NCI-H2227 (cell line): Measurements from ENCODE around the gene SIDT1.

Source experiments
- DNase-seq: peaks from one replicate; lab custom pipeline; 2025; ENCODE audit not compliant: unreplicated experiment; lab: John Stamatoyannopoulos, UW

SIDT1 gene

GRCh38 chr3:113594066-113594465, 61.7 kb downstream of the SIDT1 start:
- no peak for DNase-seq

GRCh38 chr3:113597596-113598354, 65.4 kb downstream of the SIDT1 start:
- no peak for DNase-seq

DNA sequence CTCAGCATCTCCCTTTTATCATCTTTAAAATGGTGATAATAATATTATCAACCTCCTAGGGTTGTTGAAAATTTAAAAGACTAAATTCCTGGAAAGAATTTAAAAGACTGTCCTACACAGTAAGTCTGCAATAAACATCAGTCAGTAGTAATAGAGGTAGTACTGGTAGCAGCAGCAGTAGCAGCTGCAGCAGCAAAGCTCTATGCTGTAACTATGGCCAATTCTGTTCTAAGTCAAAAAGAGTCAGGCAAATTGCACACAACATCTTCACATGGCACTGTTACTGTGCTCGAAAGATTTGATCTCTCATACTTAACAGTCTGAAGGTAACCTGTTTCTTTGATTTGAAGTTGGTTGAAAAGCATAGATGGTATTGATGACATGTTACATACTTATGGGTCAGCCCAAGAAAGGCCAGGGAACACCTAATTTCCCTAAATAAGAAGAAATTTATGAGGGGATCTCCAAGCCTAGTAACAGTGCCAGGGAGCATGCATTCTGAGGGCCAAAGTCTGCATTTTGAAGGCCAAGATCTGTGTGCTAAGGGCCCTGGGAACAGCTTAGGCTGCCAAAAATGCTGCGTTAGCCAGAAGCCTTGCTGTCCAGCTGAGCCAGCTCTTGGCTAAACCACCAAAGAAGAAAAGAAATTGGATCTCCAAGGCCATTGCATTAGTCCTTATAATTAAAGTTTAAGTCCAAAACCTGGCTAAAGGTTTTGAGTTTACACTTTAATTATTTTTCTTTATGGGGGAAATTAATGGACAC, 68.2 kb downstream of the SIDT1 start:
- DNase-seq, result no peak

- no peak for DNase-seq
Observed at GRCh38 chr3:113601240-113601639, 68.9 kb downstream of the SIDT1 start.

DNA sequence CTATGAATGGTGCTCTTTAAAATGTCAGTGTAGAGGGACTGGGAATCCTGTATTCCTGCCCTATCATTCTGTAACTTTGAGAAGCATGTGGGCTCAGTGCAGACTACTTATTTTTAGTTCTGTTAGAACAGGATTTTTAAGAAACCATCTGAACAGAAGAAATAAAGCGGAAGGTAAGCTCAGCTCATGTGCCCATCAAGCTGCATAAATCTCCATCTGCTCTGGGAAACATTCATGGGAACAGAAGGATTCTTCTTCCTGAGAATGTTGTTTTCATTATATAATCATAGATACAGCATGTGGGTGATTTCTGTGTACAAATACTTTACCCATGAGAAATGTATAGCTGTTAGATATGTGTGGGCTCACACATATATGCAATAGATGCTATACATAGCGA, 69.9 kb downstream of the SIDT1 start:
- no peak for DNase-seq

- no peak for DNase-seq
Observed at GRCh38 chr3:113602836-113603235, 70.5 kb downstream of the SIDT1 start.

DNA sequence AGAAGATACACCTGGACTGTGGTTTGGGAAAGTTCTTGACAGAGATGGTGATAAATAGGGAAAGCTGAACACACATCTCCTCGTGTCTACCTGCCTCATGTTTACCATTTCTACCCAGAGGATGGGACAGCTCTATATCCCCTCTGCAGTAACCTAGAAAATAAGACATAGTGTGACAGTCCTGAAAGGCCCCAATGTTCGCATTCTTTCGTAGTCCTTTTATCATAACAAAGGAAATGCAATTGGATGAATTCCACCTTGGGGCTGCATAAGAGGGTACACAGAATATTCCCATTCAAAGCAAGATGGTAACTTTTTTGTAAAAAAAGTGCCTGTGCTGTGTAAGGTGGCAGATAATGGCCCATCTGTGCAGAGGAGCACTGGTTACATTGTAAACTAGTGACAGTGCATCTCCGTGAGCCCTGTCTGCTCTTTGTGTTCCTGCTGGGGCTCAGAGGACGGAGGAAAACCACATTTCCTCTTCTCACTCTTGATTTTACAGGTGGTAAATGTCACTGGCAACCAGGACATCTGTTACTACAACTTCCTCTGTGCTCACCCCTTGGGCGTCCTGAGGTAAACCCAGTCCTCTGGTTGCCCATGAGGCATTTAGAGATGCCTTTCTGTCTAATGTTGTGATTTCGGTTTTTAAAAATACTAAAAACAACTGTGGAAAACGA, 74.3 kb downstream of the SIDT1 start:
- no peak for DNase-seq

DNA sequence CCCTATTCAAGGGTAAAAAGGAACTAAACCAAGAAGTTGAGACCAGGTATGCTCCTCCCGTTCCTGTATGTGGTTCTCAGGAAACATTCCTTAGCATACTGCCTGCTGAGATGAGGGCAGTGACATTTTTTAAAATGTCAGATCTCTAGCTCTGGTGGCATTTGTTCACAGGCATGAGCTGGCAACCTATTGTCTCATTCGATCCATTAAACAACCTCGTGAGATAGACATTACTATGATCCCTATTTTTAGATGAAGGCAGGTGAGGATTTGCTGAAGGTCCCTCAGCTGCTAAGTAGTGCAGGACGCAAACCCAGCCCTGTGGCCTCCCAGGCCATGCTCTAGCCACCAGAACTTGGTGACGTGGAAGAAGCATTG, 74.9 kb downstream of the SIDT1 start:
- DNase-seq, result no peak

GRCh38 chr3:113614402-113614801, 82.0 kb downstream of the SIDT1 start:
- DNase-seq, result no peak

- DNase-seq, result no peak
Observed at GRCh38 chr3:113615976-113616375, 83.6 kb downstream of the SIDT1 start.

DNA sequence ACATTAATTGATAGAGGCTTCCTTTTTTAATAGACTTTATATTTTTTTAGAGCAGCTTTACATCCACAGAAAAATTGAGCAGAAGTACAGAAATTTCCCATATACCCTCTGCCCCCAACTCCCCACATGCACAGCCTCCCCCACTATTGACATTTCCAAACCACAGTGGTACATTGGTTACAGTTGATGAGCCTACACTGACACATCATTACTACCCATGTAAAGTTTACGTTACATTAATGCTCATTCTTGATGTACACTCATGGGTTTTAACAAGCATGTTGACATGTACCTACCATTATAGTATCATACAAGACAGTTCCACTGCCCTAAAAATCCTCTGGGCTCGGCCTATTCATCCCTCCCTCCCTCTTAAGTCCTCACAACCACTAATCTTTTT, 85.4 kb downstream of the SIDT1 start:
- DNase-seq, result no peak

- DNase-seq, result no peak
Observed at GRCh38 chr3:113620091-113620490, 87.7 kb downstream of the SIDT1 start.

DNA sequence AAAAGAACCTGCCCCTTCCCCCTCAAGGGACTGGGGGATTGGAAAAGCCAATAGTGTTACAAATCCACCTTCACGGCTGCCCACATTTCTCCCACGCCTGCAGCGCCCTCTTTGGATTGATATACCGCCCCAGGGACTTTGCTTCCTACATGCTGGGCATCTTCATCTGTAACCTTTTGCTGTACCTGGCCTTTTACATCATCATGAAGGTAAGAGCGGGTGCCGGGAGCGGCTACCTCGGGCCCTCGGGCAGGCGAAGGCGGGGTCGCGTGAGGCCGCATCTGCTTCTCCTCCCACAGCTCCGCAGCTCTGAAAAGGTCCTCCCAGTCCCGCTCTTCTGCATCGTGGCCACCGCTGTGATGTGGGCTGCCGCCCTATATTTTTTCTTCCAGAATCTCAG, 91.0 kb downstream of the SIDT1 start:
- DNase-seq, result peak; percentile 11

GRCh38 chr3:113623811-113624210, 91.5 kb downstream of the SIDT1 start:
- DNase-seq, result no peak

GRCh38 chr3:113625834-113626233, 93.5 kb downstream of the SIDT1 start:
- no peak for DNase-seq

GRCh38 chr3:113626503-113627371, 94.4 kb downstream of the SIDT1 start:
- peak; percentile 51 for DNase-seq

- DNase-seq, result no peak
Observed at GRCh38 chr3:113628316-113628715, 96.0 kb downstream of the SIDT1 start.

DNA sequence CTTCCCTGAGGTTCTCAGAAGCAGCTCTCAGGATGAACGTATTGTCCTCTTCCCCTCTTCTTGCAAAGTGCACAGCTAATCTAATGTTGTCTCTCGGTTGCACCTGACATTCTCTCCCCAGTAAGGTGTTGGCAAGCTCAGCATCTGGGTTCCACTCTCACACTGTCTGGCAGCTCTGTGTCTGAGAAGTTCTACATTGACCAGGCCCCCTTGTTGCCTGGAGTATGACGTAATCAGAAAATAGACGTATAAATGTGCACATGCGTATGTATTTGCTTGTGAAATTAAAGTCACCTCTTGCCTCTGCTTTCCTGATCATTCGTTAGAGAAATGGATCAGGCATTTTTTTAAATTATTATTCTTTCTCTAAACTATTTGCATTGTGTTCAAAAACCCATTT, 96.4 kb downstream of the SIDT1 start:
- no peak for DNase-seq

DNA sequence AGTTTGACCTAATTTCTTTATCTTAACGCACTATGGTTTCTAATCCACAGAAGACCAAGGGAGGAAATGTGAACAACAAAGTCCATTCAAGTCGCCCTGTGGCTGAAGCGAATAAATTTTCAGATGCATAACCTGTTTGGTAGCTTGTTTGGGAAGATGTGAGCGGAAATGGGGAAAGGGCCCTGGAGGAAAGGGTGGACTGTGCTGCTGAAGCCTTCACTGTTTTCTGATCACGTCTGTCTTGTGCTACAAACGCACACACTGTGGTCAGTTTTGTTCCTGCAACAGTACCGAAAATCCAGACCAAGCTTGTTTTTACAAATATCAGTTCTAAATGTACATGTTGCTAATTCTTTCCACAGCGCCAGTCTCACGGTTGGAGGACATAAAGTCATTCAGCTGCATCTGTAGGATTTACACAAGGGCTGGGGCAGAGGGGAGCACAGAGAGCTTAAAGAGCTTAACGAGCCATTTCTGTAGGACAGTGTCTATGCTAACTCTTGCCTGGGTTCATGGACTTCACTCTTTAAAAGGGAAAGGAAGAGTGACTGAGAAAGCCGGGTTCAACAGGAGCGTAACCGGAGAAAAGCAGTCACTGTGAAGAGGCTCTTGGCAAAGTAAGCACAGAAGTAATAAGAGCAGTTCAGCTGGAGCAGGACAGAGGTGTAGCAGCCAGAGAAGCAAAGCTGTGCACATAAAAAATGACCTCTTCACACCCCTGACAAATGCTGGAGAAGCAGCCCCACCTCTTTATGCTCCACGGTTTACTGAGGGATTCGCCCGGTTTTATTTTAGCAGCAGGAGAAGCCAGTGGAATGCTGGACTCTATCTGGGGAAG, 97.4 kb downstream of the SIDT1 start:
- DNase-seq, result no peak

GRCh38 chr3:113630956-113631542, 98.7 kb downstream of the SIDT1 start:
- no peak for DNase-seq
